GM21619 (cell line): ENCODE data around the gene PCAT7.
"Not testable (repeated sequence)": the region's sequence is repeated elsewhere in the genome, so short reads cannot be mapped to it uniquely, and the experiment has no call there.

Source experiments
- ATAC-seq: cut with Tn5 transposase; IDR thresholded peaks from one replicate; pipeline ENCODE4 v1.9.1; 2021; ENCODE audit not compliant: unreplicated experiment

Gene PCAT7

DNA sequence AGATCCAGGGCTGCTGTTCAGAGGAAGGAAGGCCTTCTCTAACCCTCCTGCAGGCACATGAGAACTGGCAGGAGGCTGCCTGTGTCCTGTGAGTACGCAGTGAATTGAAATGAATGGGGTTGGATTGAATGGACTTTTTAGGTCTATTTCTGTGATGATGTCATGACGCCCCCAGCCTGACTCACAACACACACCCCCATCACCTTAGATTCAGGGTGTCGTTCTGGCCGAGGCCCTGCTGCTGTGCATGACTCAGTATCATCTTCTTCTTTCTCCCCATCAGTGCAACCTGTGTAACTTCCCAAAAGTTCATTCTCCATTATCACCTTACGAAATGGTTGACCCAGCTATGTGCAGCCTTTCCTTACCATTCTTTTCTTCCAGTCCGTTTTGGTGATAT is 5.4 kb downstream of the PCAT7 start:
- ATAC-seq: no peak

- no peak for ATAC-seq
These were observed 8.7 kb downstream of the PCAT7 start for GRCh38 chr9:94563548-94563947.

- ATAC-seq: not testable (repeated sequence)
These were observed 9.4 kb downstream of the PCAT7 start for GRCh38 chr9:94564279-94564678.

- no peak for ATAC-seq
These were observed 11.7 kb downstream of the PCAT7 start for GRCh38 chr9:94566550-94566949.

DNA sequence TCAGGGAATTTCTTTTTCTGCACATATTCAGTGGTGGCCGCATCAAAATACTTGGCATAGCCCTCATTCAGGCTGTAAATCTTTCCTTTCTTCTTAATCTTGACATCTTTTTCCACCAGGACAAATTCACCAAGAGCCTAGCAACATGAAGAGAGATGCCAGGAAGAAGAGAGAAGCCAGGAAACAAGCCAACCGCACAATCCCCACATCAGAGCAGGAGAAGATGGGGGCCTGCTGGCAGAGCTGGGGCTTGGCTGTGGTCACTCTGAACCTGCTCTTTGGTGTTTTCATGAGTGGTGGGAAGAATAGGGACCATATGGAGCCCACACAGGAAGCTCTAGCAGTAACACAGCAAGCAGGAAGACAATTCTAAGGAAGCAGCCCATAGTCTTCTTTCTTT is 12.4 kb downstream of the PCAT7 start:
- ATAC-seq: no peak

- no peak for ATAC-seq
These were observed 13.5 kb downstream of the PCAT7 start for GRCh38 chr9:94568250-94568889.

DNA sequence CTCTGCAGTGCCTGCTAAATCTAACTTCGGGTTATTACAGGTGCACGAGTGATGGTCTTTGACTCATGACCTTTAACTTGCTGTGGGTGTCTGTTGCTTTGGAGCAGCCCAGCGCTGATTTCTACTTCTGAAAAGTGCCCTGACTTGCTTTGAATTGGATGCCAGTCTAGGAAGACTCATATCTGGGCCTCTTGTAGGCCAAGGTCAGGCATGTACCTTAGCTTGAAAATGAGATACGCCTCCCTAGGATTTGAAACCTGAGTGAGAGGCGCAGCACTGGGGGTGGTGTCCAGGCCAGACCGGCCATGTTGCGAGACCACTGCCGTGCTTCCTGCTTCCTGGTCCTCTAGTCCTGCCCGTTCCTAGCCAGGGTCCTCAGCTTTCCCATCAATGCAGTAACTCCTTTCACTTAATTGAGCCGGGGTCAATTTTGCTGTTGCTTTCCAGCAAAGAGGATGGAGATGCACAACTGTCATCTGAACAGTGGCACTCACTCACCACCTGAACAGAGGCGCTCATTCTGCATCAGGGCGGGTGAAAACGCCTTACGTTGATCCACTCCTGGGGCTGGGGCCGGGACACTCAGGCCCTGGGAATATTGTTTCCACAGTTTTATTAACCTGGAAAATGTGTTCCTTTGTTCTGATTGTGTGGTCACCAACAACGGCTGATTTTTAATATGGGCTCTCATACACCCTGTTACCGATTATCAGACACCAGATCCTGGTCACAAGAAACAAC is 14.3 kb downstream of the PCAT7 start:
- no peak for ATAC-seq

GRCh38 chr9:94576131-94576530 is 21.2 kb downstream of the PCAT7 start:
- ATAC-seq: no peak

- ATAC-seq: no peak
These were observed 22.2 kb downstream of the PCAT7 start for GRCh38 chr9:94577036-94577435.

DNA sequence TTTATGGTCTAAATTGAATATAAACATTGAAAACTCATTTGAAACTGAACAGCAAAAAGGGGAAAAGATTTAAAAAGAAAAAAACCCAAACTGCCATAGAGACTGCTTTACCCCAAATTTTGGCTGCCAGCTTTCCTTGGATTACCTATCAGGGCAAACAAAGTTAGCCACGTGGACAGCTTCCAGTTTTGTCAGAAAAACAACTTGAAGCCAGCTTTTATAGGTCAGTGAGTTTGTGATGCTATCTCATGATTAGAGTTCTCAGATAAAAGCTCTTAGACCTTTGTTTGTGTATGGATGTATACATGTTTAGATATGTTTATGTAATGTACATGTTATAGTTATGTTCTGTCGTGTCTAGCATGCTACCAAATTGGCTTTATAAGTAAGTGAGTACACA is 22.7 kb downstream of the PCAT7 start:
- ATAC-seq: no peak

DNA sequence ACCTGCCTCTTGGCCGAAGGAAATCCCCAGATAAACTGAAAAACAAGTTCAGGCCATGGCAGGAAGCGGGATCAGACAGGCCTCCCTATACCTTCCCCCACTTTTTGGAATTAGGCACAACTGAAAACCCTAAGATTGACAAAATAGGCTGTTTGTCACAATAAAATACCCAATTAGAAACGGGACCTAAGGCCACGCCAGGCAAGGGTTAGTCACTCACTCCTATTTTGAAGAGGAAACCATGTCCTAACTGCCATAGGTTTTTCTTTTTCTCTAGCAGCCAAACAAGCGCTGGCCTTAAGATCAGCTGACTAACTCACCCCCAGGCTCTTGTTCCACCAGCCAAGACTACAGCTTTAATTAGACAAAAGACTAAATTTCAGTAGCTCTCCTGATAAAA is 26.8 kb downstream of the PCAT7 start:
- no peak for ATAC-seq

GRCh38 chr9:94584555-94584954 is 29.7 kb downstream of the PCAT7 start:
- ATAC-seq: no peak

DNA sequence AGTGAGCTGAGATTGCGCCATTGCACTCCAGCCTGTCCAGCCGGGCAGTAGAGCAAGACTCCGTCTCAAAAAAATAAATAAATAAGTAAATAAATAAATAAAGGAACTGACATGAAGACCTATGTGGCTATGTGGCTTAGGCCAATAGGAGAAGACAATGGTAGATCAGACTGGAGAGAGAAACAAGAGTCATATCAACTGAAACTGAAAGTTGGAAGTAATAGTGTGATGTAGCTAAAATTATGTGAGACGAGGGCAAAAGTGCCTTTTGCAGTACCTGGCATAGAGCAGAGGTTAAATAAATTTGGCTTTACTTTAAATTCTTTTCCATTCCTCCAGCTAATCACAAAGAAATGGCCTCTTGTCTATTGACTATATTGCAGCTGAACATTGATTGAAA is 31.4 kb downstream of the PCAT7 start:
- no peak for ATAC-seq

GRCh38 chr9:94586814-94587213 is 31.9 kb downstream of the PCAT7 start:
- ATAC-seq: no peak

DNA sequence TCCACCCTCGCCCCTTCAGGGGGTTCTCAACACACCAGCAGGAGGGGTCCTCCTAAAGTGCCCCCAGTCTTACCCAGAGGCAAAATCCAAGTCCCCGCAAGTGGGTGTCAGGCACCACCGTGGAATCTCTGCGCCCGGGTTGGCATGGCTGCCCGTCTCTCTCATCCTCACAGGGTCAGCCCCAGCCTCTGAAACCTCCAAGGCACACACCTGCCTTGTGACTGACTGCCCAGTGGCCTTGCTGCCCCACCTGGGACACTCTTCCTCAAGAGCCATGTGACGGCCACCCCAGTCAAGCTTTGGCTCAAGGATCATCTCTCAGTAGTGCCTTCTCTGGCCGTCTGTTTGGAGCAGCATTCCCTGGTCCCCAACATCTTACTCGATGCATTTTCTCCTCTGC is 33.8 kb downstream of the PCAT7 start:
- ATAC-seq: no peak

GRCh38 chr9:94591046-94591545 is 36.2 kb downstream of the PCAT7 start:
- not testable (repeated sequence) for ATAC-seq

- no peak for ATAC-seq
These were observed 37.0 kb downstream of the PCAT7 start for GRCh38 chr9:94591876-94592275.

DNA sequence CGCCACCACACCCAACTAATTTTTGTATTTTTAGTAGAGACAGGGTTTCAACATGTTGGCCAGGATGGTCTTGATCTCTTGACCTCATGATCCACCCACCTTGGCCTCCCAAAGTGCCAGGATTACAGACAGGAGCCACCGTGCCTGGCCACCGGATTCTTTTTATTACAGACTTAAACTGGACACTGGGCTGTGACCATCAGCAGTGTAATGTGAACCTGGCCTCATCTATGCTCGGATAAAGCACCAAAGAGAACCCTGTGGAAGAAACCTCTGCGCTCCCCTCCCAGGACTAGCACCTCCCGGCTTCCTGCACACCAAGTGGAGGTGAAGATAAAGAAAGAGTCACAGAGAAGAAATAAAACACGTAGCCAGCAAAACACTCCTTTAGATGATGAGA is 37.8 kb downstream of the PCAT7 start:
- ATAC-seq: not testable (repeated sequence)

DNA sequence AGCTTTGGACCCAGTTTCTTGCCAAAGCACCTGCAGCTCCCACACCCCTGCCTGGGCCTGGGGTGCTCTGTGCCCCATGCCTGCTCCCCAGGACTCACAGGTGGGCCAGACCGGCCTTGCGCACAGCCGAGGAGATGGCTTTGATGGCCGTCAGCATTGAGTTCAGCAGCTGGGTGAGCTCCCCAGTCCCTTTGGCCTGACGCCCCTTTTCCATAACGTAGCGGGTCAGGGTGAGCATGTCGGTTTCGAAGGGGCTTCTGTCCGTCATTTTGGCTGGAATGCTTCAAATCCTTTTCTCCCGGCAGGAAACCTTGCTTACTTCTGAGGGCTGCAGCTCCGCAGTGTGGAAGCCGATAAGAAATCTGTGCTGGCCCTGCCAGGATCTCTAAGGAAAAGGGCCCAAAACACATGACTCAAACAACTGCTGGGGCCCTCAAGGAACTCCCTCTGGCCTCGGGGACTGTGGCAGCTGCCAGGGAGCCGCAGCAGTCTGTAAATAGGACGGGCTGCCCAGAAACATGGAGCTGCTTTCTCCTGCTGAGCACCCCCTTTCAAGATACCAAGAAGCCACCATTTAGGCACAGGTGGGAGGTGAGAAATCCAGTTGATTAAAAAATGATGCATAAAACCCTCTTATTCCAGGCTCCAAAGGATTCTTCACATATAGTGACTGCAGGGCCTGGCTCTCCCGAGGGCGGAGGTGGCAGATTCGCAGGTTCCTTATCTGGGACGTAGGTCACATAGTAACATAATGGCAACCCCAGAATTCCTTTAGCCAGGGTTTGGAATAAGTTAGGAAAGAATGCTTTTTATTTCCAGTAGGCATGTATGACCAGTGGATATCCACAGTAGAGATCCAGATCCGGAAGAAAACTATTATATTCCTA is 38.8 kb downstream of the PCAT7 start, which contains the start of gene FBP2:
Gene FBP2 (minus strand): TSS at position 366 of the 887 bp plus-strand sequence. CDS start 98 bp downstream, at position 268.
- no peak for ATAC-seq

DNA sequence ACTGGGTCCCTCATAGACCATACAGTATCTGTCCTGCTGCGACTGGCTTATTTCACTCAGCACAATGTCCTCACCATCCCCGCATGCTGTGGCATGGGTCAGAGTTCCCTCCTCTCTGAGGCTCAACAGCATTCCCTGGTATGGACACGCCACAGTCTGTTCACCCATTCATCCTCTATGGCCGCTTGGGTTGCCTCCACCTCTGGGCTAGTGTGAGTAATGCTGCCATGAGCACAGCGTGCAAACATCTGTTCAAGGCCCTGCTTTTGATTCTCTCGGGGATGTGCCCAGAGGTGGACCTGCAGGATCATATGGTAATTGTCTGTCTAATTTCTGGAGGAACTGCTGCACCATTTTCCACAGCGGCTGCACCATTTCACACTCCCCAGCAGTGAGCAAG is 44.2 kb downstream of the PCAT7 start:
- ATAC-seq: no peak

- ATAC-seq: no peak
These were observed 45.4 kb downstream of the PCAT7 start for GRCh38 chr9:94600258-94600657.
